Testis (tissue), 3 donors: Measurements from ENCODE around the gene CES1. TPM values are rescaled to one million over a fixed set of nuclear protein-coding genes. Genes with fewer than 3 reads are reported as not detected.
"Not testable (repeated sequence)": the region's sequence is repeated elsewhere in the genome, so short reads cannot be mapped to it uniquely, and the experiment has no call there.

Source experiments
- DNase-seq: peaks from one replicate; pipeline ENCODE4 v3.0.0-alpha.2; 2019
- H3K27ac ChIP-seq, 2 donors: fragments of 200-600 bp; sonication (generic); one replicate each; pipeline ENCODE4 v1.5.1; 2019
- H3K27me3 ChIP-seq: fragments of 200-600 bp; sonication (generic); one replicate; pipeline ENCODE4 v1.5.1; 2019
- H3K36me3 ChIP-seq: fragments of 200-600 bp; sonication (generic); one replicate; pipeline ENCODE4 v1.5.1; 2017; ENCODE audit warnings: low read depth; ENCODE audit errors: missing control alignments
- H3K4me1 ChIP-seq: fragments of 200-600 bp; sonication (generic); one replicate; pipeline ENCODE4 v1.5.1; 2019
- H3K4me3 ChIP-seq, 2 donors: fragments of 200-600 bp; sonication (generic); one replicate each; pipeline ENCODE4 v1.5.1; 2017 to 2019
- H3K9me3 ChIP-seq: fragments of 200-600 bp; sonication (generic); one replicate; pipeline ENCODE4 v1.5.1; 2017
- POLR2A ChIP-seq: fragments of 450-650 bp; IDR thresholded peaks from one replicate; pipeline ENCODE4 v1.6.1; 2017; ENCODE audit warnings: antibody characterized with exemption, mild to moderate bottlenecking, moderate library complexity
- WGBS, 2 donors: methylation state at CpG; one replicate each; pipeline ENCODE4 v1.1.5; 2018; 5-methylcytosine and 5-hydroxymethylcytosine counted together
- intact Hi-C: fragments of 100-400 bp; cut with DNase I; formaldehyde crosslinking; loops from one replicate; pipeline ENCODE4 v1.15.1; 2023; ENCODE audit warnings: low total_unique reads
- polyA plus RNA-seq: library from polyadenylated mRNA; stranded (reverse); fragments of 350-450 nt; fragmentation: Illumina TruSeq; extraction: RNeasy Lipid Tissue Mini Kit (QIAGEN cat#74804); gene quantifications from one replicate; pipeline ENCODE4 v1.2.3, GENCODE V29; 2014; ENCODE audit warnings: low read depth, low replicate concordance; ENCODE audit not compliant: insufficient read depth
- total RNA-seq, 2 donors: library from RNA; depleted of rRNA; stranded (reverse); fragments of >200 nt; gene quantifications; one replicate each; pipeline ENCODE4 v1.2.3, GENCODE V29; 2016
- TF ChIP-seq, protein P1 (sequence below), 3 experiments: fragments of 450-650 bp in 2 of 3; fragments of 200-600 bp in 1 of 3; sonication (generic) in 1 of 3; IDR thresholded peaks; one replicate each; pipeline ENCODE4 v1.5.1; 2016 to 2019; ENCODE audit warnings: antibody characterized with exemption in 3 of 3, mild to moderate bottlenecking in 2 of 3, moderate library complexity in 1 of 3

The CES1 gene
- total and polyA plus RNA-seq, 3 donors from 2014 or later, result 2.1 to 18.3 (median 5.8) TPM

DNA sequence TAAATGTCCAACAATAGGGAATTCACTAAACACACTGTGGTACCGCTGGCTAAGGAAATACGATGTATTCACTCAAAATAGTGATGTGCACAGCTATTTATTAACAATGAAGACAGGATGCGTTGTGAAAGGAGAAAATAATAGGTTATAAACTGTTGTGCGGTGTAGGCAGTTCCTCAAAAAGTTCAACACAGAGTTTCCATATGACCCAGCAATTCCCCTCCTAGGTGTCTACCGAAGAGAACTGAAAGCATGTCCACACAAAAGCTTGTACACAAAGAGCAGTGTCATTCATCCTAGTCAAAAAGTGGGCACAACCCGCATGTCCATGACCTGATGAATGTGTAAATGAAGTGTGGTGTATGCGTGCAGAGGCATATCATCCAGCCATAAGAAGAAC lies 1.2 kb upstream of the CES1 start:
- no peaks in the 10 kb centered on the region for H3K27me3 ChIP-seq
- 75 to 81% methylated on average over 7 of the region's 7 CpGs for WGBS, 2 donors
- no peak for DNase-seq
- no peak overlapping the region for H3K27ac ChIP-seq
- H3K36me3 ChIP-seq, result no peaks in the 10 kb centered on the region
- no peaks in the 10 kb centered on the region for H3K9me3 ChIP-seq
- H3K4me1 ChIP-seq, result no peaks in the 10 kb centered on the region
- no peak overlapping the region for H3K4me3 ChIP-seq
- no peak for TF ChIP-seq POLR2A
- TF ChIP-seq, protein P1, sequence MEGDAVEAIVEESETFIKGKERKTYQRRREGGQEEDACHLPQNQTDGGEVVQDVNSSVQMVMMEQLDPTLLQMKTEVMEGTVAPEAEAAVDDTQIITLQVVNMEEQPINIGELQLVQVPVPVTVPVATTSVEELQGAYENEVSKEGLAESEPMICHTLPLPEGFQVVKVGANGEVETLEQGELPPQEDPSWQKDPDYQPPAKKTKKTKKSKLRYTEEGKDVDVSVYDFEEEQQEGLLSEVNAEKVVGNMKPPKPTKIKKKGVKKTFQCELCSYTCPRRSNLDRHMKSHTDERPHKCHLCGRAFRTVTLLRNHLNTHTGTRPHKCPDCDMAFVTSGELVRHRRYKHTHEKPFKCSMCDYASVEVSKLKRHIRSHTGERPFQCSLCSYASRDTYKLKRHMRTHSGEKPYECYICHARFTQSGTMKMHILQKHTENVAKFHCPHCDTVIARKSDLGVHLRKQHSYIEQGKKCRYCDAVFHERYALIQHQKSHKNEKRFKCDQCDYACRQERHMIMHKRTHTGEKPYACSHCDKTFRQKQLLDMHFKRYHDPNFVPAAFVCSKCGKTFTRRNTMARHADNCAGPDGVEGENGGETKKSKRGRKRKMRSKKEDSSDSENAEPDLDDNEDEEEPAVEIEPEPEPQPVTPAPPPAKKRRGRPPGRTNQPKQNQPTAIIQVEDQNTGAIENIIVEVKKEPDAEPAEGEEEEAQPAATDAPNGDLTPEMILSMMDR (IDR thresholded peaks at IDR 0.05), result no peak
- intact Hi-C loops, result no loop called here

DNA sequence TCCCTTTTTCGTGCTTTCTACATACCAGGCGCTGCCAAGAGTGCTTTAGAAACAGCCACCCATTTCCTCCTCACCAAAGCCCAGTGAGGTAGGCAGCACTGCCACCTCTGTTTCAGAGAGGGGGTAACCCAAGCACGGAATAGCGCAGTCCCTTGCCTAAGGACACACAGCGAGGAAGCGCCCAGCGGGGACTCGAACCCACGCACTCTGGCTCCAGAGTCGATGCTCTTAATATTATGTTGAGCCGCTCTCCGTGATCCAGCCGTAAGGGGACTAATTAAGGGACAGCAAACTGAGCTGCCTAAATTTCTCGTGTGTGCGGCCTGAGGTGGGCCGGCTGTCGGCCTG lies 497 bp downstream of the CES1 start:
- no peak overlapping the region for H3K27ac ChIP-seq
- 58 to 67% methylated on average over 17 of the region's 17 CpGs for WGBS, 2 donors
- no peak for DNase-seq
- H3K27me3 ChIP-seq, result no peaks in the 10 kb centered on the region
- TF ChIP-seq, protein P1 (IDR thresholded peaks at IDR 0.05), result no peak
- no peak for TF ChIP-seq POLR2A
- no peaks in the 10 kb centered on the region for H3K36me3 ChIP-seq
- peak overlapping the region in 1 of 2 donors; percentile 4 for H3K4me3 ChIP-seq
- H3K4me1 ChIP-seq, result no peaks in the 10 kb centered on the region
- H3K9me3 ChIP-seq, result no peaks in the 10 kb centered on the region
- intact Hi-C loops, result no loop called here

DNA sequence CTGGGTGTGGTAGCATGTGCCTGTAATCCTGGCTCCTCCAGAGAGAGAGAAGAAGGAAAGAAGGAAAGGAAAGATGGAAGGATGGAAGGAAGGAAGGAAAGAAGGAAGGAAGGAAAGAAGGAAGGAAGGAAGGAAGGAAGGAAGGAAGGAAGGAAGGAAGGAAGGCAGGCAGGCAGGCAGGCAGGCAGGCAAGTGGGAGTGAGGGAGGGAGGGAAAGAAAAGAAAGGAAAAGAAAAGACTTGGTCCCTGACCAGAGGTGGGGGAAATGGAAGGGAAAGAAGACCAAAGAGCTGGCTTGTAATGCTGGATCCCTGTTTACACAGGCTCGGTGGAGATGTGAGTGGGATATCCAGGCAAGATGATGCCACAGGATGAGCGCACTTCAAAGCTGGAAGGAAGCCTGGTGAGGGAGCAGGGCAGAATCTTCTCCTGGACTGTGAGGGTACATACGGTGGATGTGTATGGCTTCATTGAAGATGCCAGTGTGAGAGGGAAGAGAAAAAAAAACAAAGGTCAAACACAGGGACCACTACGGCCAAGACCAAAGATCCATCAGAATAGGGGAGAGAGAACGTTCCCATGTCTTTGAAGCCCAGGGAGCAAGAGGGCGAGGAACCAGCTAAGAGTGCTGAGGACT lies 2.1 kb downstream of the CES1 start:
- Histone ChIP-seq H3K36me3 (no peaks in the 10 kb centered on the region), H3K4me1 (no peaks in the 10 kb centered on the region), H3K4me3 (no peak overlapping the region), H3K27ac (no peak overlapping the region), H3K9me3 (no peaks in the 10 kb centered on the region), H3K27me3 (no peaks in the 10 kb centered on the region)
- WGBS, 2 donors, result 80 to 82% methylated on average over 6 of the region's 6 CpGs
- intact Hi-C loops, result no loop called here
- DNase-seq, result no peak
- TF ChIP-seq, protein P1 (IDR thresholded peaks at IDR 0.05), result no peak
- TF ChIP-seq POLR2A, result no peak

DNA sequence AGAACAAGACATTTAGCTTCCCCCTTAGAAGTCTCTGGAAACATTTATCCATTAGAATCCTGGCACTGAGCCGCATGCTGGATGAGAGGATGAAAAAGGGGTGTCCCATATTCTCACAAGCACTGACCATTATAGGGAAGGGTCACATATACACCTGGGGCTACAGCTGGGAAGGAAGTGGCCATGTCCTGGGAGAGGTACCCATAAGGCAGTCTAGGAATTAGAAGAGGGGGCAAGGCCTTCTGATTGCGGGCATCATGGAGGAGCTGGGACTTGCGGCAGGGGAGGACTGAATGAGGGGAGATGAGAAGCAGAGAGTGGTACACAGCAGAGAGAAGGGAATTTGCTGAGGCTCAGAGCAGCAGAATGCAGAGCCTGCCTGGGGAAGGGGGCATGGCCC lies 3.7 kb downstream of the CES1 start:
- H3K4me1 ChIP-seq, intact Hi-C loops, H3K9me3 ChIP-seq, H3K36me3 ChIP-seq, DNase-seq, H3K27me3 ChIP-seq, H3K27ac ChIP-seq, H3K4me3 ChIP-seq: not testable (repeated sequence)
- 88 to 95% methylated on average over 3 of the region's 3 CpGs for WGBS, 2 donors

DNA sequence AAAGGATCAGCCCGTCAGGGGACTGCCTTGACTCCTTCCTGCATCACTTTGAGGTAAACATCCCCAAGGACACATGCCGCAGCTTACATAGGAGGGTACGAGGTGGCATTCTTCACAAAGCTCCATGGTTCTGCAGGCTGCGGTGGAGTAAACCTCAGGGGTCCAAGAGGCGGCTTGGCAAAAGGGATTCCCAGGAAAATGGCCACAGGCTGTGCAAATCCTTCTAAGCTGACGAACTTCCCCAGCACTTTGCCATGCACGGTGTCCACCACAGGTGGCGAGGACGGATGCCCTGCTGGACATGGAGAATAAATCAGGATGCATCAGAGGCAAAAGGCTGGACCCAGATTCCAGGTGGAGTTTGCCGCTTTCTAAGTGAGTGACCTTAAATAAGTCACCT lies 4.2 kb downstream of the CES1 start:
- 74 to 77% methylated on average over 10 of the region's 10 CpGs for WGBS, 2 donors
- H3K4me1 ChIP-seq, result no peaks in the 10 kb centered on the region
- H3K27me3 ChIP-seq, result no peaks in the 10 kb centered on the region
- intact Hi-C loops, result no loop called here
- no peaks in the 10 kb centered on the region for H3K36me3 ChIP-seq
- DNase-seq, result no peak
- no peak for TF ChIP-seq POLR2A
- TF ChIP-seq, protein P1 (IDR thresholded peaks at IDR 0.05), result no peak
- no peaks in the 10 kb centered on the region for H3K9me3 ChIP-seq
- no peak overlapping the region for H3K4me3 ChIP-seq
- no peak overlapping the region for H3K27ac ChIP-seq
